Activated CD4-positive, CD25-positive, alpha-beta regulatory T cell (primary cell): ENCODE measurements around the gene LCE3D.
"Not testable (repeated sequence)": the region's sequence is repeated elsewhere in the genome, so short reads cannot be mapped to it uniquely, and the experiment has no call there.

Experiments
- DNase-seq, 4 experiments: peaks; one replicate each; lab custom pipeline; 2025; lab: John Stamatoyannopoulos, UW

Gene LCE3D, protein sequence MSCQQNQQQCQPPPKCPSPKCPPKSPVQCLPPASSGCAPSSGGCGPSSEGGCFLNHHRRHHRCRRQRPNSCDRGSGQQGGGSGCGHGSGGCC

DNA sequence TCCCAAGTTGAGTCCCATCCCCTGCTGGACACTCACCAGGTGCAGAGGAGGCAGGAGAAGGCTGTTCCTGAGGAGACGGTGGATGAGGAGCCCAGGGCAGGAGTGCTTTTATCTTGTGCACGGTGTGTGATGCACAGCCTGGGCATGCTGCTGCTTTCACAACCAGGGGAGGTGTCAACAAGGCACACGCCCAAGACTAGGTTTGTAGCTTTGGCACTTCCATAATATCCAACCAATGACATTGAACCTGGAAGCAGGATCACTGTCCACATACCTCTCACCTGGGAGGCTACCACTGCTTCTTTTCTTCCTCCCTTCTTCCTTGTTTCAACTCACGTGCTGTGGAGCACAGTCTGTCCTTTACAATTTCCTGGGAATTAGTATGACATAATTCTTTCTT is at the start of gene LCE3D:
Gene LCE3D (minus strand): TSS at position 84 of the 400 bp plus-strand sequence. CDS start 580 bp downstream, outside the sequence.
- DNase-seq = no peak

DNA sequence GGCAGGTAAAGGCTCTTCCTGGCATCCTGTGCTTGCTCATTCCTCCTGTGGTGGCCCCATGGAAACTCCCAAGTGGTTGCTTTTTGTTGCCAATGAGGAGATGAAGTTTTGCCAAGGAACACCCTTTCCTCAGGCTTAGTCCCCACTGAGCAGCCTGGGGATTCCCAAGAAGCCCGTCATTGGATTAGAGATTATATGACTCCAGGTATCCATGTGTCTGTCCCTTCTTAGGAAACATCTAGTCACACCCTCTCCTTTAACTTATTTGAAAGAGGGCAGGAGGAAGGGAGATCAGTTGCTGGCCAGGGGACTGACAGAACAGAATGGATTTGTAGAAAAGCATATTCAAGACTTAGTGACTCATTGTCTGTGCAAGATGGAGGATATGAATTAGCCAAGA is 46.4 kb upstream of the LCE3D start:
- no peak for DNase-seq

- DNase-seq = no peak
Measured at GRCh38 chr1:152623203-152623844, 43.0 kb upstream of the LCE3D start.

DNA sequence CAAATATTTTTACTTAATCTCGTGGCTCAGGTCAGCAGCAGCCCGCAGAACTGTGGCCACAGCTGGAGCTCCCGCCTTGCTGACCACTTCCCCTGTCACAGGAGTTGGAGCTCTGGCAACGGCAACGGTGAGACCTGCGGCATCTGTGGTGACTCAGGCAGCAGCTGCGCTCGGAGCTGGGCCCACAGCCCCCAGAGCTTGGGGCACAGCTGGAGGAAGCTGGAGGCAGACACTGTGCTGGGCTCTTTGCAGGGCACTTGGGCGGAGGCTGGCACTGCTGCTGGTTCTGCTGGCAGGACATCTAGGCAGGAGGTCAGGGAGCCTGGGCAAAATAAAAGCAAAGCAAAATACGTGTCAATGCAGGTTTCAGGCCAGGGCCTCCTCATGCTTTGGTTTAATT is 42.5 kb upstream of the LCE3D start, which contains the start of gene LCE3A:
Gene LCE3A (minus strand): TSS at position 301 of the 400 bp plus-strand sequence. CDS start 0 bp downstream, at position 301.
- DNase-seq = no peak

- DNase-seq = no peak
Measured at GRCh38 chr1:152621993-152622392, 41.7 kb upstream of the LCE3D start.

DNA sequence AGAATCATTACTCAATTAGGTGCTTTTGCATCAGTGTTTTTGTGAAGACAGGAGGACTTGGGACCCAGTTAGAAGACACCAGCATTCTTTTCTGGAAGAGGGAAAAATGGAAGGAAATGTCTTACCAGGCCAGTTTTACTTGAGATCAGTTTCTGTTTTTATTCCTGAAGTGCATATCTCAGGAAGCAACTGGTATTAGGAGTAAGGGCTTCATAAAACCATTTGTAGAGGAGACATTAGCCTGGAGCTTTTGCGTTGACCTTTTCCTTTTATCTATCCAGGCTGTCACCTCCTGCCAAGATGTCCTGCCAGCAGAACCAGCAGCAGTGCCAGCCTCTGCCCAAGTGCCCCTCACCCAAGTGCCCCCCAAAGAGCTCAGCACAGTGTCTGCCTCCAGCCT is 33.2 kb upstream of the LCE3D start, which contains the start of gene LCE3B:
Gene LCE3B (plus strand): TSS at position 301 of the 400 bp plus-strand sequence. CDS start 0 bp downstream, at position 301.
- no peak for DNase-seq

- no peak for DNase-seq
Measured at GRCh38 chr1:152599934-152600333, 19.6 kb upstream of the LCE3D start, which contains the start of gene LCE3C. TSS of gene LCE3C (plus strand) at chr1:152600234. CDS start at chr1:152600732, 498 bp downstream.

DNA sequence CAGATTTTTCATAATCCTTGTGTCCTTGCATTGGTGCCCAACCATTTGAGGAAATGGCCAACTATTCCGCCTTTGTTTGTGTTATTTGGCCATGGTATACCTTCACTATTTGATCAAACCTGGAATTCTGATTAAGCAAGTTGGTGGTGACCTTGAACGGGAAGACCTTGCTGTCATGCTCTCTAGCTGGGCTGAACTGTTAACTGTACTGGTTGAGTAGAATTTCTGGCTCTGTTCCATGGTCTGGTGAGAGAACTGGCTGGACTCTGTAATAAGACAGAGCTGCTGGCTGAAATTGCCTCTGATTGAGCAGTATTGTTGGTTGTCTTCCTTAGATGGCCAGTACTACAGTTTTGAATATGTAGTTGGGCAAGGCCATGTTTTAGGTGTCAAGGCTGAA is 16.7 kb upstream of the LCE3D start:
- no peak for DNase-seq

GRCh38 chr1:152585586-152585985 is 5.3 kb upstream of the LCE3D start:
- no peak for DNase-seq

- DNase-seq = no peak
Measured at GRCh38 chr1:152582647-152583046, 2.3 kb upstream of the LCE3D start.

DNA sequence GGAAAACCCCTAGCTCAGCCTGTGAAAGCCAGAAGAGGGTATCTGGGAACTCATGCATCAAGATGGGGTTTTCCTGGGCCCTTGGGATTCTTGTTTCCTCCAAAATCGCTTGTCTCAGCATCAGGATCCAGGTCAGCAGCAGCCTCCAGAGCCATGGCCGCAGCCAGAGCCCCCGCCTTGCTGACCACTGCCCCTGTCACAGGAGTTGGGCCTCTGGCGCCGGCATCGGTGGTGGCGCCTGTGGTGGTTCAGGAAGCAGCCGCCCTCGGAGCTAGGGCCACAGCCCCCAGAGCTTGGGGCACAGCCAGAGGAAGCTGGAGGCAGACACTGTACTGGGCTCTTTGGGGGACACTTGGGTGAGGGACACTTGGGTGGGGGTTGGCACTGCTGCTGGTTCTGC is 790 bp downstream of the LCE3D start:
- DNase-seq = not testable (repeated sequence)

GRCh38 chr1:152577168-152577567 is 3.1 kb downstream of the LCE3D start:
- no peak for DNase-seq

- no peak for DNase-seq
Measured at GRCh38 chr1:152566681-152567080, 13.6 kb downstream of the LCE3D start, which contains the start of gene LCE3E. TSS of gene LCE3E (minus strand) at chr1:152566780. CDS start at chr1:152566208, 572 bp downstream.

DNA sequence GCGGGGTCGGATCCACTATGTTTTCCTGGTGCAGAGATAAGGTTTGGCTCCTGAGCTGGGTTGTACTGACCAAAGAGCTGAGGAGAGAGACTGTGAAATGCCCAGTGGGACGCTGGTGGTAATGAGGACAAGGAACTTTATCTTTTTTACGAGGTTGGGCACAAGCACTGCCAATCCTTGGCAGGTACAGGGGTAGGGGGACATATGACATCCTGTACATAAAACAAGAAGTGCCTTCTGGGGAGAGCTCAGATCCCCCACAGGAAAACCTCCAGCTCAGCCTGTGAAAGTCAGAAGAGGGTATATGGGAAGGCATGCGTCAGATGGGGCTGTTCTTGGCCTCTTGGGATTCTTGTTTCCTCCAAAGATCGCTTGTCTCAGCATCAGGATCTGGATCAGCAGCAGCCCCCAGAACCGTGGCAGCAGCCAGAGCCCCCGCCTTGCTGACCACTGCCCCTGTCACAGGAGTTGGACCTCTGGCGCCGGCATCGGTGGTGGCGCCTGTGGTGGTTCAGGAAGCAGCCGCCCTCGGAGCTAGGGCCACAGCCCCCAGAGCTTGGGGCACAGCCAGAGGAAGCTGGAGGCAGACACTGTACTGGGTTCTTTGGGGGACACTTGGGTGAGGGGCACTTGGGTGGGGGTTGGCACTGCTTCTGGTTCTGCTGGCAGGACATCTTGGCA is 14.6 kb downstream of the LCE3D start:
- DNase-seq = no peak

- DNase-seq = no peak
Measured at GRCh38 chr1:152565115-152565514, 15.2 kb downstream of the LCE3D start.

GRCh38 chr1:152548358-152548757 is 32.0 kb downstream of the LCE3D start:
- DNase-seq = not testable (repeated sequence)

DNA sequence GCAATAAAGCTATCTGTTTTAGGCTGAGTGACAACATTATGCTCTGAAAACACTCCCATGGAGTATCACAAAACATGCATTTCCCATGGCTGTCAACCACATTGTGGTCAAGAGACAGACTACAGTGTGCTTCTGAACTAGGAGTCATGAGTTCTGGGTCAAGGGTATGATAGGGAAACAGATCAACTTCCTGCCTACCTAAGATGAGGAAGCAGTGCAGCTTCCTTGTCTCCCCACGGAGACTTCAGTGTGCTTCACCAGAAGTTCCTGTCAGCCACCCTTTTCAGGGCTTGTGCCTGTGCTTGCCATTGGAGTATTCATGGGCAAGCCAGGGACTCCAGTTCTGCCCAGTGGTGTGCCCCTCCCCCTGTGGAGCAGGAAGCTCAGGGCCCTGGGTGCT is 33.6 kb downstream of the LCE3D start:
- no peak for DNase-seq

DNA sequence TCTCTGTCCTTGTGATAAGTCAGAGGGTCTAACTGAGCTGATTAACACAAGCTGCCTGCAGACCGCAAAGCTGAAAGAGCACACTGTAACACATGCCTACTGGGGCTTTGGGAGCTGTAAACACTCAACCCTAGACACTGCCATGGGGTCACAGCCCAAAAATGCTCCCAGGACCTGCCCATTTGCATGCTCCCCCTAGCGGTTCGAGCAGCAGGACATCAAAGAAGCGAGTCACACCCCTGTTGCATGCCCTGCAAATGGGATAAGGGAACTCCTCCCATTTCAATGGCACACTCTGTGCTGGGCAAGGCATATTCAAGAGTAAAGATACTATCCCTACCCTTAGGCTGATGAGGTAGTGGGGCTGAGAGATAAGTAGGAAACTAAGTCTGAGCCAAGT is 36.5 kb downstream of the LCE3D start:
- no peak for DNase-seq

DNA sequence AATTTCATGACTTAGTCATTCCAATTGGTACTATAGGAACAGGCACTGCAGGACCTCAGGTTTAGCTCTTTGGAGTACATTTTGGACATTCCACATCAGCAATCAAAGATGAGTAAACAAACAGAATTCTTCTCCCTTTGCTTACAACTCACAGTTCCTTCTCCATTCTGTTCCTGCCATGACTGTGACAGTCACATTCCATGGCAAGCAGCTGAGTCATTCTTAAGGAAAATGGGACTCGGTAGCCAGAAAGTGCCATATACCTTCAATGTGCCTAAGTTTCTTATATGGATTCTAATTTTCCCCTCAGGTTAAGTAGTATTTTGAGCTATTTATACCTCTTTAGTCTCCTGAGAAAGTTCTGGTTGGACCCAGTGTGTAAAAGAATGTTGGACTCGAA is 40.4 kb downstream of the LCE3D start:
- DNase-seq = no peak

- DNase-seq = no peak
Measured at GRCh38 chr1:152537496-152537895, 42.8 kb downstream of the LCE3D start.

GRCh38 chr1:152535774-152536173 is 44.5 kb downstream of the LCE3D start:
- no peak for DNase-seq

DNA sequence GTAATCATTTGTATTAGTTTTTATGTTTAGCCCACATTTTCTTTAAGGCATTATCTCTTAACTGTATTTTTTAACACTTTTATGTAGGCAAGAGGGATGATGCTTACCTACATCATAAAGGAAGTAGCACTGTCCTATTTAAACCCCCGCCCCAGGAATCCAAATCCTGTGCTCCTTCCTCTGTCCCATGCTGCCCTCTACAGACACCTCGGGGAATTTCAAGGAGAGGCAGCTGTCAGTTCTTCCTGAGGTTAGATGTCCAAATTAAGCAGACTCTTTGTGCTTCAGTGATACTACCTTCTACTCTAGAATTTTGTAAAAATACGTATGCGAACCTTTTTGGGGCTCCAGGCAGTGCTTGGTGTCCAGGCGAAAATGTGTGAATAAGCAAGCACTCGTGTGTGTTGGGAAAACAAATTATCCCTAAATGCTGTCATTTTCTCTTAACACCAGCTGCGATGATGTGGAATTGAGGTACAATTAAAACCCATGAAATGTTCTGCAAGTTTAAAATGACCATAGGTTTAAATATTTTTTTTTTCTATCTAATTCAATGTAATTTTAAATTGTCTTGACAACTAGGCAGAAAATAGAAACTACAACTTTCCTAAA is 46.9 kb downstream of the LCE3D start:
- peak in 1 of 4 experiments; percentile 9 for DNase-seq
